GM23338 (cell line): Measurements from ENCODE around the gene FAM149B1.
"Not testable (repeated sequence)": the region's sequence is repeated elsewhere in the genome, so short reads cannot be mapped to it uniquely, and the experiment has no call there.

Experiments used
- EZH2 ChIP-seq: fragments of 200-600 bp; sonication (generic); IDR thresholded peaks from one replicate; pipeline ENCODE4 v1.8.0; 2017; ENCODE audit warnings: antibody characterized with exemption, mild to moderate bottlenecking, low read depth; ENCODE audit not compliant: unreplicated experiment
- JUNB ChIP-seq: IDR thresholded peaks from one replicate; pipeline ENCODE4 v1.6.1; 2016; ENCODE audit warnings: antibody characterized with exemption; ENCODE audit not compliant: unreplicated experiment
- NANOG ChIP-seq: IDR thresholded peaks from 2 replicates; pipeline ENCODE4 v1.6.1; 2016; ENCODE audit warnings: antibody characterized with exemption, borderline replicate concordance
- POLR2AphosphoS5 ChIP-seq: IDR thresholded peaks from 2 replicates; pipeline ENCODE4 v1.6.1; 2016; ENCODE audit warnings: antibody characterized with exemption, low read depth
- ZNF114 ChIP-seq: fragments of 250-450 bp; sonication (Bioruptor Pico); IDR thresholded peaks from 2 replicates; pipeline ENCODE4 v1.5.0; 2020; ENCODE audit warnings: mild to moderate bottlenecking, moderate library complexity
- TF ChIP-seq, protein P1 (sequence below), 2 experiments: fragments of 200-600 bp in 1 of 2; sonication (generic) in 1 of 2; conservative IDR thresholded peaks; 2 replicates each; pipeline versions ENCODE4 v1.5.1 to v1.6.1; 2016 to 2017; ENCODE audit warnings: antibody characterized with exemption in 2 of 2, low read depth in 2 of 2, mild to moderate bottlenecking in 2 of 2, moderate library complexity in 1 of 2
- TF ChIP-seq, protein P2 (sequence below): IDR thresholded peaks from one replicate; pipeline ENCODE4 v1.6.1; 2018; ENCODE audit warnings: antibody characterized with exemption; ENCODE audit not compliant: unreplicated experiment

GRCh38 chr10:73150633-73151413, 17.1 kb upstream of the FAM149B1 start:
- TF ChIP-seq, protein P1, sequence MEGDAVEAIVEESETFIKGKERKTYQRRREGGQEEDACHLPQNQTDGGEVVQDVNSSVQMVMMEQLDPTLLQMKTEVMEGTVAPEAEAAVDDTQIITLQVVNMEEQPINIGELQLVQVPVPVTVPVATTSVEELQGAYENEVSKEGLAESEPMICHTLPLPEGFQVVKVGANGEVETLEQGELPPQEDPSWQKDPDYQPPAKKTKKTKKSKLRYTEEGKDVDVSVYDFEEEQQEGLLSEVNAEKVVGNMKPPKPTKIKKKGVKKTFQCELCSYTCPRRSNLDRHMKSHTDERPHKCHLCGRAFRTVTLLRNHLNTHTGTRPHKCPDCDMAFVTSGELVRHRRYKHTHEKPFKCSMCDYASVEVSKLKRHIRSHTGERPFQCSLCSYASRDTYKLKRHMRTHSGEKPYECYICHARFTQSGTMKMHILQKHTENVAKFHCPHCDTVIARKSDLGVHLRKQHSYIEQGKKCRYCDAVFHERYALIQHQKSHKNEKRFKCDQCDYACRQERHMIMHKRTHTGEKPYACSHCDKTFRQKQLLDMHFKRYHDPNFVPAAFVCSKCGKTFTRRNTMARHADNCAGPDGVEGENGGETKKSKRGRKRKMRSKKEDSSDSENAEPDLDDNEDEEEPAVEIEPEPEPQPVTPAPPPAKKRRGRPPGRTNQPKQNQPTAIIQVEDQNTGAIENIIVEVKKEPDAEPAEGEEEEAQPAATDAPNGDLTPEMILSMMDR (conservative IDR thresholded peaks at IDR 0.05; ENCODE audit: low read depth in 2 of 2): not testable (repeated sequence)
- TF ChIP-seq, protein P2, sequence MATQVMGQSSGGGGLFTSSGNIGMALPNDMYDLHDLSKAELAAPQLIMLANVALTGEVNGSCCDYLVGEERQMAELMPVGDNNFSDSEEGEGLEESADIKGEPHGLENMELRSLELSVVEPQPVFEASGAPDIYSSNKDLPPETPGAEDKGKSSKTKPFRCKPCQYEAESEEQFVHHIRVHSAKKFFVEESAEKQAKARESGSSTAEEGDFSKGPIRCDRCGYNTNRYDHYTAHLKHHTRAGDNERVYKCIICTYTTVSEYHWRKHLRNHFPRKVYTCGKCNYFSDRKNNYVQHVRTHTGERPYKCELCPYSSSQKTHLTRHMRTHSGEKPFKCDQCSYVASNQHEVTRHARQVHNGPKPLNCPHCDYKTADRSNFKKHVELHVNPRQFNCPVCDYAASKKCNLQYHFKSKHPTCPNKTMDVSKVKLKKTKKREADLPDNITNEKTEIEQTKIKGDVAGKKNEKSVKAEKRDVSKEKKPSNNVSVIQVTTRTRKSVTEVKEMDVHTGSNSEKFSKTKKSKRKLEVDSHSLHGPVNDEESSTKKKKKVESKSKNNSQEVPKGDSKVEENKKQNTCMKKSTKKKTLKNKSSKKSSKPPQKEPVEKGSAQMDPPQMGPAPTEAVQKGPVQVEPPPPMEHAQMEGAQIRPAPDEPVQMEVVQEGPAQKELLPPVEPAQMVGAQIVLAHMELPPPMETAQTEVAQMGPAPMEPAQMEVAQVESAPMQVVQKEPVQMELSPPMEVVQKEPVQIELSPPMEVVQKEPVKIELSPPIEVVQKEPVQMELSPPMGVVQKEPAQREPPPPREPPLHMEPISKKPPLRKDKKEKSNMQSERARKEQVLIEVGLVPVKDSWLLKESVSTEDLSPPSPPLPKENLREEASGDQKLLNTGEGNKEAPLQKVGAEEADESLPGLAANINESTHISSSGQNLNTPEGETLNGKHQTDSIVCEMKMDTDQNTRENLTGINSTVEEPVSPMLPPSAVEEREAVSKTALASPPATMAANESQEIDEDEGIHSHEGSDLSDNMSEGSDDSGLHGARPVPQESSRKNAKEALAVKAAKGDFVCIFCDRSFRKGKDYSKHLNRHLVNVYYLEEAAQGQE: not testable (repeated sequence)
- TF ChIP-seq EZH2; JUNB; POLR2AphosphoS5; ZNF114 (CRISPR knock-in tag); NANOG: not testable (repeated sequence)
